CD4-positive, alpha-beta T cell treated with Interleukin-12 subunit alpha and Interleukin-12 subunit beta, for 1 hour (primary cell): ENCODE results near the gene SUCO.

Experiments
- DNase-seq: peaks from one replicate; pipeline ENCODE4 v3.0.0-alpha.2; 2020

Gene SUCO

GRCh38 chr1:172653015-172653709, 120.2 kb downstream of the SUCO start:
- DNase-seq, result no peak

DNA sequence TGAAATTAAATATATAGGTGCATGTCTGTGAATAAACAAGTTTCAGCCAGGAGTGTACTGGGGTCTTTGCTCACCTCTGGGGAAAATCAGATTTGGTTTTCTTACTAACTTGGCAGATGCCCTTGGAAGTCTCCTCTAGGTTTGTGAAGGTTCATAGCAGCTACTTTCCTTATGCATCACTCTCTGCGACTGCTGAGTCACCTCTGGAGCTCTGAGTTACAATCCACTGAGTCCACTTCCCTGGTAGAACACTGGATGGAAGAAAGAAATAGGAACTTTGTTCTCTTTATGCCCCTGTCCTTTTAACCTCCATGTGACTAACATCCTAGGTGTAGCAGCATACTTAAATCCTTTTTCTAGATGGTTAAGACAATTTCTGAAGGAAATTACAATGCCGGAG, 121.6 kb downstream of the SUCO start:
- DNase-seq, result no peak

GRCh38 chr1:172656576-172656975, 123.6 kb downstream of the SUCO start:
- DNase-seq, result no peak

- DNase-seq, result no peak
Observed at GRCh38 chr1:172657586-172657985, 124.6 kb downstream of the SUCO start.

- peak; percentile 53 for DNase-seq
Observed at GRCh38 chr1:172658871-172659453, 126.0 kb downstream of the SUCO start, which contains the start of gene FASLG. Gene FASLG (plus strand): TSS chr1:172659103. CDS start chr1:172659202, 99 bp downstream.

DNA sequence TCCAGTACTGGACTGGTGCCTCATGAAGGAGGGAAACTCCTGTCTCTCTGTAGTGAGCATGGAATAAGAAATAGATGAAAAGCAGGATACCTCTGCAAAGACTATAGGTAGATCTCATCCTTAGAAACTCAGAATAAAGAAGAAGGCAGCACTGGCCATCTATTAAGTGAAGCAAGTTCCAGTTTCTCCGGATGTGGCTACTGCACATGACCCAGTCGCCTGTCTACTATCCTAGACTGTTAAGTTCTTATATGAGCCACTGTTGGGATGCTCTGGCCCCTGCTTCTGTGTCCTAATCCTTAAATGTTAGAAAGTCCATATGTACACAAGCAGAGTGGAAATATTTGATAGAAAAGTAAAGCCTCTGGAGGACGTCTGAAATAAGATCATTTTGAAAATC, 128.2 kb downstream of the SUCO start:
- DNase-seq, result peak; percentile 22
